GM21717 (cell line): Measurements from ENCODE around the gene DOC2B.
"Not testable (repeated sequence)": the region's sequence is repeated elsewhere in the genome, so short reads cannot be mapped to it uniquely, and the experiment has no call there.

Experiments
- ATAC-seq: cut with Tn5 transposase; IDR thresholded peaks from one replicate; pipeline ENCODE4 v1.9.1; 2021; ENCODE audit warnings: mild to moderate bottlenecking, moderate library complexity; ENCODE audit not compliant: unreplicated experiment

Gene DOC2B

GRCh38 chr17:193426-193810, 12.0 kb upstream of the DOC2B start:
- no peak for ATAC-seq

GRCh38 chr17:192666-193425, 11.4 kb upstream of the DOC2B start:
- ATAC-seq: no peak

GRCh38 chr17:189444-189843, 8.0 kb upstream of the DOC2B start:
- no peak for ATAC-seq

GRCh38 chr17:187130-187529, 5.7 kb upstream of the DOC2B start:
- no peak for ATAC-seq

GRCh38 chr17:185445-186138, 4.1 kb upstream of the DOC2B start:
- no peak for ATAC-seq

GRCh38 chr17:183021-183420, 1.6 kb upstream of the DOC2B start:
- ATAC-seq: no peak

GRCh38 chr17:182050-182751, 751 bp upstream of the DOC2B start:
- ATAC-seq: no peak

- no peak for ATAC-seq
Observed at GRCh38 chr17:180381-181244, 837 bp downstream of the DOC2B start.

GRCh38 chr17:179781-180380, 1.6 kb downstream of the DOC2B start:
- no peak for ATAC-seq

GRCh38 chr17:179066-179432, 2.4 kb downstream of the DOC2B start:
- no peak for ATAC-seq

GRCh38 chr17:178292-179065, 3.0 kb downstream of the DOC2B start:
- no peak for ATAC-seq

- ATAC-seq: no peak
Observed at GRCh38 chr17:177762-178161, 3.7 kb downstream of the DOC2B start.

- no peak for ATAC-seq
Observed at GRCh38 chr17:177155-177554, 4.3 kb downstream of the DOC2B start.

GRCh38 chr17:173166-173911, 8.1 kb downstream of the DOC2B start:
- no peak for ATAC-seq

- ATAC-seq: no peak
Observed at GRCh38 chr17:172401-172800, 9.0 kb downstream of the DOC2B start.

- no peak for ATAC-seq
Observed at GRCh38 chr17:171871-172270, 9.6 kb downstream of the DOC2B start.

- ATAC-seq: no peak
Observed at GRCh38 chr17:170130-170670, 11.2 kb downstream of the DOC2B start.

GRCh38 chr17:168614-169013, 12.8 kb downstream of the DOC2B start:
- ATAC-seq: not testable (repeated sequence)

GRCh38 chr17:165939-166338, 15.5 kb downstream of the DOC2B start:
- no peak for ATAC-seq
